H9 (cell line): ENCODE results near the gene PARM1. TPM values are rescaled to one million over a fixed set of nuclear protein-coding genes. Genes with fewer than 3 reads are reported as not detected.

Experiments used
- DNase-seq: peaks from one replicate; pipeline ENCODE4 v3.0.0-alpha.2; 2017
- H2AFZ ChIP-seq: one replicate; pipeline ENCODE4 v1.6.1; 2013; ENCODE audit warnings: mild to moderate bottlenecking, low read length, control low read depth, moderate library complexity
- H2AK5ac ChIP-seq: 2 replicates; pipeline ENCODE4 v1.6.1; 2013; ENCODE audit warnings: low read length, control low read depth, mixed read lengths; ENCODE audit not compliant: insufficient read length
- H2BK120ac ChIP-seq: one replicate; pipeline ENCODE4 v1.6.1; 2013; ENCODE audit warnings: low read depth, mild to moderate bottlenecking, low read length, control low read depth, inconsistent platforms; ENCODE audit not compliant: poor library complexity, severe bottlenecking
- H2BK12ac ChIP-seq: 2 replicates; pipeline ENCODE4 v1.6.1; 2013; ENCODE audit warnings: low read length, control low read depth, mixed read lengths, low read depth; ENCODE audit not compliant: insufficient read length
- H2BK15ac ChIP-seq: 2 replicates; pipeline ENCODE4 v1.6.1; 2013; ENCODE audit warnings: low read depth, low read length, control low read depth
- H2BK20ac ChIP-seq: one replicate; pipeline ENCODE4 v1.6.1; 2013; ENCODE audit warnings: low read depth, mild to moderate bottlenecking, low read length, control low read depth, inconsistent platforms; ENCODE audit not compliant: poor library complexity, severe bottlenecking
- H2BK5ac ChIP-seq: 2 replicates; pipeline ENCODE4 v1.6.1; 2013; ENCODE audit warnings: low read length, control low read depth, mixed read lengths; ENCODE audit not compliant: insufficient read length
- H3K14ac ChIP-seq: 2 replicates; pipeline ENCODE4 v1.6.1; 2013; ENCODE audit warnings: low read length, control low read depth; ENCODE audit not compliant: insufficient read depth
- H3K18ac ChIP-seq: 2 replicates; pipeline ENCODE4 v1.6.1; 2013; ENCODE audit warnings: low read depth, mild to moderate bottlenecking, mixed read lengths, low read length, control low read depth; ENCODE audit not compliant: insufficient read length
- H3K23ac ChIP-seq: 2 replicates; pipeline ENCODE4 v1.6.1; 2013; ENCODE audit warnings: low read length, control low read depth, mixed read lengths, low read depth; ENCODE audit not compliant: insufficient read length
- H3K23me2 ChIP-seq: 2 replicates; pipeline ENCODE4 v1.6.1; 2013; ENCODE audit warnings: low read depth, mild to moderate bottlenecking, mixed read lengths, low read length, control low read depth; ENCODE audit not compliant: insufficient read length, poor library complexity, severe bottlenecking
- H3K27ac ChIP-seq: 2 replicates; pipeline ENCODE4 v1.5.1; 2013; ENCODE audit warnings: low read length, control low read depth, mixed read lengths, low read depth; ENCODE audit not compliant: insufficient read length
- H3K27me3 ChIP-seq: 2 replicates; pipeline ENCODE4 v1.6.1; 2013; ENCODE audit warnings: low read length, control low read depth, inconsistent platforms; ENCODE audit not compliant: insufficient read depth
- H3K4ac ChIP-seq: 2 replicates; pipeline ENCODE4 v1.6.1; 2013; ENCODE audit warnings: low read depth, mild to moderate bottlenecking, control low read depth, inconsistent platforms, low read length, moderate library complexity
- H3K4me1 ChIP-seq: 2 replicates; pipeline ENCODE4 v1.6.1; 2013; ENCODE audit warnings: low read length, control low read depth, inconsistent platforms; ENCODE audit not compliant: insufficient read depth
- H3K4me2 ChIP-seq: 2 replicates; pipeline ENCODE4 v1.6.1; 2013; ENCODE audit warnings: low read length, control low read depth, mixed read lengths; ENCODE audit not compliant: insufficient read length, insufficient read depth
- H3K56ac ChIP-seq: 2 replicates; pipeline ENCODE4 v1.6.1; 2013; ENCODE audit warnings: low read depth, mild to moderate bottlenecking, mixed read lengths, low read length, control low read depth; ENCODE audit not compliant: insufficient read length
- H3K79me1 ChIP-seq: 2 replicates; pipeline ENCODE4 v1.6.1; 2013; ENCODE audit warnings: low read depth, mild to moderate bottlenecking, moderate library complexity, low read length, control low read depth, inconsistent platforms; ENCODE audit not compliant: insufficient read depth, poor library complexity, severe bottlenecking
- H3K79me2 ChIP-seq: 2 replicates; pipeline ENCODE4 v1.6.1; 2013; ENCODE audit warnings: low read length, control low read depth, inconsistent platforms; ENCODE audit not compliant: insufficient read depth
- H3K9ac ChIP-seq: 2 replicates; pipeline ENCODE4 v1.6.1; 2013; ENCODE audit warnings: low read length, control low read depth, mixed read lengths; ENCODE audit not compliant: insufficient read length; ENCODE audit errors: extremely low read depth
- H3K9me3 ChIP-seq: one replicate; pipeline ENCODE4 v1.6.1; 2013; ENCODE audit warnings: low read depth, low read length, inconsistent platforms; ENCODE audit not compliant: control insufficient read depth
- H3T11ph ChIP-seq: one replicate; pipeline ENCODE4 v1.6.1; 2013; ENCODE audit warnings: mild to moderate bottlenecking, low read length, control low read depth, inconsistent platforms
- H4K20me1 ChIP-seq: one replicate; pipeline ENCODE4 v1.6.1; 2013; ENCODE audit not compliant: control insufficient read depth, insufficient read length, insufficient read depth
- H4K5ac ChIP-seq: 2 replicates; pipeline ENCODE4 v1.6.1; 2013; ENCODE audit warnings: low read depth, mild to moderate bottlenecking, mixed read lengths, low read length, control low read depth; ENCODE audit not compliant: insufficient read length
- H4K8ac ChIP-seq: replicated peaks from 2 replicates; pipeline ENCODE4 v1.6.1; 2013; ENCODE audit warnings: low read length, control low read depth, mixed read lengths, low read depth; ENCODE audit not compliant: insufficient read length
- H4K91ac ChIP-seq: 2 replicates; pipeline ENCODE4 v1.6.1; 2013; ENCODE audit warnings: low read depth, mild to moderate bottlenecking, moderate library complexity, mixed read lengths, low read length, control low read depth; ENCODE audit not compliant: insufficient read length
- H3K27ac Mint-ChIP-seq, 3 experiments: 2 replicates in 2 of 3; 3 replicates in 1 of 3; pipeline ENCODE4 v1.8.0; 2020 to 2021; ENCODE audit warnings: mixed read lengths in 3 of 3, mild to moderate bottlenecking in 1 of 3, moderate library complexity in 1 of 3
- H3K27me3 Mint-ChIP-seq: 2 replicates; pipeline ENCODE4 v1.8.0; 2021; ENCODE audit warnings: low read depth, mild to moderate bottlenecking, moderate library complexity, mixed read lengths
- H3K36me3 Mint-ChIP-seq, 3 experiments: 2 replicates in 2 of 3; 3 replicates in 1 of 3; pipeline ENCODE4 v1.8.0; 2020 to 2021; ENCODE audit warnings: low read depth in 3 of 3, mixed read lengths in 3 of 3; ENCODE audit not compliant: insufficient read depth in 1 of 3
- H3K4me1 Mint-ChIP-seq, 2 experiments: 2 replicates each; pipeline ENCODE4 v1.8.0; 2020; ENCODE audit warnings: mixed read lengths in 2 of 2
- H3K4me3 Mint-ChIP-seq, 2 experiments: 2 replicates in 1 of 2; 3 replicates in 1 of 2; pipeline ENCODE4 v1.8.0; 2020 to 2021; ENCODE audit warnings: mild to moderate bottlenecking in 2 of 2, mixed read lengths in 2 of 2, moderate library complexity in 1 of 2
- H3K9me3 Mint-ChIP-seq, 2 experiments: 2 replicates in 1 of 2; 3 replicates in 1 of 2; pipeline ENCODE4 v1.8.0; 2020; ENCODE audit warnings: mild to moderate bottlenecking in 2 of 2, mixed read lengths in 2 of 2, moderate library complexity in 1 of 2
- CTCF ChIP-seq: fragments of 200-600 bp; sonication (generic); conservative IDR thresholded peaks from 3 replicates; pipeline ENCODE4 v1.8.0; 2021; ENCODE audit warnings: antibody characterized with exemption, mild to moderate bottlenecking
- WGBS: extraction: QIAGEN DNeasy Blood & Tissue Kit; methylation state at CpG from one replicate; pipeline ENCODE4 v1.1.7; 2013; ENCODE audit warnings: missing lambda C conversion rate, low lambda C conversion rate, mixed read lengths; ENCODE audit not compliant: insufficient read length; ENCODE audit errors: extremely low coverage; 5-methylcytosine and 5-hydroxymethylcytosine counted together
- total RNA-seq: library from RNA; stranded (reverse); gene quantifications from 2 replicates; pipeline ENCODE4 v1.2.1, GENCODE V29; 2021

Gene PARM1
- total RNA-seq, 1 experiment from 2014 or later: 2.0 TPM

GRCh38 chr4:75046226-75046625 lies 113.3 kb downstream of the PARM1 start:
- Histone ChIP-seq H2AFZ (no peak overlapping the region), H3K9me3 (no peaks in the 10 kb centered on the region), H2BK5ac (no peak overlapping the region), H2BK20ac (no peak overlapping the region), H4K8ac (no peak overlapping the region), H3K79me1 (no peaks in the 10 kb centered on the region), H3K23ac (no peak overlapping the region), H3K14ac (no peak overlapping the region), H3K27ac (no peak overlapping the region), H3K9ac (no peak overlapping the region), H4K20me1 (no peaks in the 10 kb centered on the region), H3K18ac (no peak overlapping the region), H3K27me3 (no peaks in the 10 kb centered on the region), H3K79me2 (no peaks in the 10 kb centered on the region), H3K4ac (no peak overlapping the region), H3K56ac (no peak overlapping the region), H2AK5ac (no peak overlapping the region), H2BK120ac (no peak overlapping the region), H4K91ac (no peak overlapping the region), H4K5ac (no peak overlapping the region), H3K23me2 (no peaks in the 10 kb centered on the region), H2BK12ac (no peak overlapping the region), H3T11ph (no peak overlapping the region), H3K4me1 (no peaks in the 10 kb centered on the region), H3K4me2 (no peak overlapping the region), H2BK15ac (no peak overlapping the region)
- WGBS: no CpG with 5 or more reads among the region's 4 CpGs
- Mint-ChIP-seq H3K4me3 (no peak overlapping the region), H3K27ac (peak overlapping the region in 1 of 3 experiments; percentile 88; a peak in 2 of 7 replicates), H3K9me3 (no peaks in the 10 kb centered on the region), H3K36me3 (no peaks in the 10 kb centered on the region; a peak in 1 of 7 replicates), H3K4me1 (peaks cover 11 to 15% of the 10 kb centered on the region in 2 experiments), H3K27me3 (no peaks in the 10 kb centered on the region; the same call in 1 of the 2 replicates)
- DNase-seq: no peak
- no peak for TF ChIP-seq CTCF
